IPS-15b (cell line): ENCODE data around the gene TIAM2.

Experiments
- H3K27me3 ChIP-seq: one replicate; pipeline ENCODE4 v1.6.1; 2013; ENCODE audit warnings: low read length; ENCODE audit not compliant: control insufficient read depth, insufficient read depth
- H3K36me3 ChIP-seq: one replicate; pipeline ENCODE4 v1.6.1; 2013; ENCODE audit warnings: low read length; ENCODE audit not compliant: control insufficient read depth, insufficient read depth
- H3K4me1 ChIP-seq: one replicate; pipeline ENCODE4 v1.6.1; 2013; ENCODE audit warnings: mild to moderate bottlenecking, low read length; ENCODE audit not compliant: control insufficient read depth, insufficient read depth
- H3K4me3 ChIP-seq: one replicate; pipeline ENCODE4 v1.5.1; 2013; ENCODE audit warnings: low read depth, low read length
- H3K9ac ChIP-seq: one replicate; pipeline ENCODE4 v1.6.1; 2013; ENCODE audit warnings: low read depth, mild to moderate bottlenecking, low read length
- H3K9me3 ChIP-seq: one replicate; pipeline ENCODE4 v1.6.1; 2013; ENCODE audit warnings: mild to moderate bottlenecking, low read length; ENCODE audit not compliant: control insufficient read depth, insufficient read depth

TIAM2 gene

GRCh38 chr6:155269765-155270164, 274.6 kb downstream of the TIAM2 start:
- Histone ChIP-seq H3K4me3 (no peak overlapping the region), H3K4me1 (peaks cover 27% of the 10 kb centered on the region), H3K36me3 (peaks cover 3% of the 10 kb centered on the region), H3K9me3 (no peaks in the 10 kb centered on the region), H3K27me3 (no peaks in the 10 kb centered on the region), H3K9ac (no peak overlapping the region)

DNA sequence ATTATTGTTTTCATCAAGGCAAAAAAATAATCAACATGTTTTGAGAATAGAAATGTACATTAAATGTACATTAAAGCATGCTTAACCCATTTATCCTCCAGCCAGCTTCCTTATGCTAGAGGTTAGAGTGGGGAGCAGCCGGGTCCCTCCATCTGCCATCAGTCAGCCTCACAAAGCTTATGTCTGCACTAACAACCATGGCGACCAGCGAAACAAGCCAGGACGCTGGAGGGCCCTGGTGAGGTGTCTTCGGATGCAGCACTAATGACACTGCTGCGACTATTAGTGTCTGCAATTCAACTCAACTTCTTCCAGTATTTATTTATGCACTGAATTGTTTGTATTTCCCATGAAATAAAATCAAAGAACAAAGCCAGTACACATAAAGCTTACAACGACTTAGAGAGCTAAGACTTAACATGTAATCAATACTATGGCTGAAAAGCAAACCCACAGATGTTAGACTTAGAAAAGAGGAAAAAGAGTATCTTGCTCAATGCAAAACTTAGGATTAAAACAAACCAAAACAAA, 275.5 kb downstream of the TIAM2 start:
- Histone ChIP-seq H3K4me3 (no peak overlapping the region), H3K36me3 (peaks cover 3% of the 10 kb centered on the region), H3K9me3 (no peaks in the 10 kb centered on the region), H3K9ac (no peak overlapping the region), H3K27me3 (no peaks in the 10 kb centered on the region), H3K4me1 (peaks cover 26% of the 10 kb centered on the region)

DNA sequence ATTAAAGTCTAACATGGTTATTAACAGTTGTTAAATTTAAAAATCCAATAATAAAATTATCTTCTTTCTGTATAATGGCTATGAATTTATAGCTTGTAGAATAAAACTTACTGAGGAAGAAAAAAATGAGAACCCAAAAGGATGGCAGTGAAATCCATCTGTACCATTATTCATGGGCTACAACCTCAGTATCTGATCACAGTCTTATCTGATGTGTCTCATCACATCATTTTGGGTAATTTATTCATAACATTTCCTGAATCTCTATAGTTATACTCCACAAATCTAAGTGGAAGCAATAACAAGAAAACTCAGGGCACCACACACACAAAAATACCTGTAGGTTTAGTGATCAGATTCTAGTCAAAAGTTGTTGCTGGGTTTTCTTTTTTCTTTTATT, 276.0 kb downstream of the TIAM2 start:
- H3K9me3 ChIP-seq: no peaks in the 10 kb centered on the region
- no peak overlapping the region for H3K4me3 ChIP-seq
- H3K9ac ChIP-seq: no peak overlapping the region
- H3K27me3 ChIP-seq: no peaks in the 10 kb centered on the region
- peaks cover 3% of the 10 kb centered on the region for H3K36me3 ChIP-seq
- H3K4me1 ChIP-seq: peaks cover 26% of the 10 kb centered on the region

- no peak overlapping the region for H3K9ac ChIP-seq
- peaks cover under 1% of the 10 kb centered on the region for H3K36me3 ChIP-seq
- no peak overlapping the region for H3K4me3 ChIP-seq
- no peaks in the 10 kb centered on the region for H3K27me3 ChIP-seq
- no peaks in the 10 kb centered on the region for H3K9me3 ChIP-seq
- H3K4me1 ChIP-seq: peaks cover 24% of the 10 kb centered on the region
These were observed 277.5 kb downstream of the TIAM2 start for GRCh38 chr6:155272353-155273232.

GRCh38 chr6:155273431-155273830, 278.3 kb downstream of the TIAM2 start:
- Histone ChIP-seq H3K36me3 (no peaks in the 10 kb centered on the region), H3K4me3 (no peak overlapping the region), H3K9ac (no peak overlapping the region), H3K9me3 (no peaks in the 10 kb centered on the region), H3K4me1 (peaks cover 17% of the 10 kb centered on the region), H3K27me3 (no peaks in the 10 kb centered on the region)

- no peaks in the 10 kb centered on the region for H3K36me3 ChIP-seq
- H3K4me1 ChIP-seq: peaks cover 17% of the 10 kb centered on the region
- no peak overlapping the region for H3K9ac ChIP-seq
These were observed 279.0 kb downstream of the TIAM2 start for GRCh38 chr6:155274106-155274505.

GRCh38 chr6:155274533-155274932, 279.4 kb downstream of the TIAM2 start:
- Histone ChIP-seq H3K9ac (no peak overlapping the region), H3K4me1 (peaks cover 17% of the 10 kb centered on the region), H3K36me3 (no peaks in the 10 kb centered on the region), H3K4me3 (no peak overlapping the region), H3K27me3 (no peaks in the 10 kb centered on the region), H3K9me3 (no peaks in the 10 kb centered on the region)

More at GRCh38 chr6:155274106-155274505, 279.0 kb downstream of the TIAM2 start:
- Histone ChIP-seq H3K4me3 (no peak overlapping the region), H3K9me3 (no peaks in the 10 kb centered on the region), H3K27me3 (no peaks in the 10 kb centered on the region)

DNA sequence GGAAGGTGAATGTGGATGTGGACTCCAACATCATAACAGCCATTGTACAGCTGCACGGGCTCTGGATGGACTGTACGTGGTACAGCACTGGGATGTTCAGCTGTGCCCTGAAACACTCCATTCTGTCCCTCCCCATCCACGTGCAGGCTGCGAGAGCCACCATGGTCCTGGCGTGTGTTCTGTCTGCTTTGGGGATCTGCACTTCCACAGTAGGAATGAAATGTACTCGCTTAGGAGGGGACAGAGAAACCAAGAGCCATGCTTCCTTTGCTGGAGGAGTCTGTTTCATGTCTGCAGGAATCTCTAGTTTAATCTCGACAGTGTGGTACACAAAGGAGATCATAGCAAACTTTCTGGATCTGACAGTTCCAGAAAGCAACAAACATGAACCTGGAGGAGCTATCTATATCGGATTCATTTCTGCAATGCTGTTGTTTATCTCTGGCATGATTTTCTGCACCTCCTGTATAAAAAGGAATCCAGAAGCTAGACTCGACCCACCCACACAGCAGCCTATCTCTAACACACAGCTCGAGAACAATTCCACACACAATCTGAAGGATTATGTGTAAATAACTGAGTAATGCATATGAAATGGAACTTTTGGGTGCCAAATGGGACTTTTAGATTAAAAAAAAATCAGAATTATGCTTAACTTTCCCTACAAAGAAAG, 280.8 kb downstream of the TIAM2 start:
- Histone ChIP-seq H3K9me3 (no peaks in the 10 kb centered on the region), H3K27me3 (no peaks in the 10 kb centered on the region), H3K36me3 (no peaks in the 10 kb centered on the region), H3K4me3 (no peak overlapping the region), H3K4me1 (peaks cover 17% of the 10 kb centered on the region), H3K9ac (no peak overlapping the region)

- Histone ChIP-seq H3K36me3 (no peaks in the 10 kb centered on the region), H3K4me1 (peaks cover 17% of the 10 kb centered on the region)
These were observed 281.5 kb downstream of the TIAM2 start for GRCh38 chr6:155276638-155277037.

DNA sequence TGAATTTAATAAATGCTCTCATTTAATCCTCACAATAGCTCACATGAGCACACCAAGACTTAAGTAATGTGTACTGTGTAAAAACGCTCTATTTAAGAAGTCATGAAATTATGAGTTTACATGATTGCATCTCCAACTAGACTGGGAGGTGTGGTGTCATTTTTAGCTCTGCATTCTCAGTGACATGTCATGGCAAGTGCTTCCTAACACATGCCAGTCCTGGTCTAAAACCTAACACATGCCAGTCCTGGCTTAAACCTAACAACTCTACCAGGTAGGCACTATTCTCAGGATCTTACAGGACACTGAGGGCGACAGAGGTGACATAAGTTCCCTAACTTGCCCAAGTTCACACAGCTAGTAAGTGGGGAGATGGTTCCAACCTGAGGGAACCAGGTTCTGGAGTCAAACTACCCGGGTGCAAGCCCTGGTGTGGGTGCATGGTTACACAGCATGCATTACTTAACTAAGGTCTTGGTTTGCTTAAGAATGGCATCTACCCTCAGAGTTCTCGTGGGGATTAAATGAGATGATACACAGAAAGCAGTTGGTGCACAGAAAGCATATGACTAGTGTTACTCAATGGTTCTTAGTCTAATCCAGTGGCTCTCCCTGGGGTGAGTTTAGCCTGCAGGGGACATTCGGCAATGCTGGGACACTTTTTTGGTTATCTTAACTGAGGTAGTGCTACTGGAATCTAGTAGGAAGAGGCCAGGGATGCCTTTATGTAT, 283.4 kb downstream of the TIAM2 start:
- Histone ChIP-seq H3K36me3 (no peaks in the 10 kb centered on the region), H3K9me3 (no peaks in the 10 kb centered on the region), H3K4me3 (no peak overlapping the region), H3K9ac (no peak overlapping the region), H3K4me1 (peaks cover 11% of the 10 kb centered on the region), H3K27me3 (no peaks in the 10 kb centered on the region)

More at GRCh38 chr6:155276638-155277037, 281.5 kb downstream of the TIAM2 start:
- no peaks in the 10 kb centered on the region for H3K27me3 ChIP-seq
- no peak overlapping the region for H3K4me3 ChIP-seq
- no peaks in the 10 kb centered on the region for H3K9me3 ChIP-seq
- H3K9ac ChIP-seq: no peak overlapping the region

DNA sequence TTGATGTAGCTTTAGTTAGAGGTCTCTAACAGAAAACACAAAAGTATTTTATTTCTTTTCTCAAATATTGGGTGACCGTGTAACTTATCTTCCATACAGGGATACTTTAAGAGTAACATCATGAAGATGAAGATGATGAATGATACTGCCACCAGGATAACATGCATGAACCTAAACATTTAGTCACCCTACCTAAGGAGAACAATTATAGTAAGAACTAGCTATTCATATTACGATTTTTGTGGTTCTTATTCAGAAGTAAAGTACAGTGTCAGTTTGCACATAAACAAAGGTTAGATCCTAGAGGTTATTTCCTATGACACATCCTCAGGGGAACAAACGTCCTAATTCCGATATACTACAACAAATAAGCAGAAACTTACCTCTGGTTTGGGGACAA, 289.7 kb downstream of the TIAM2 start:
- Histone ChIP-seq H3K9me3 (no peaks in the 10 kb centered on the region), H3K36me3 (no peaks in the 10 kb centered on the region), H3K27me3 (no peaks in the 10 kb centered on the region), H3K4me3 (no peak overlapping the region), H3K4me1 (no peaks in the 10 kb centered on the region), H3K9ac (no peak overlapping the region)
